Activated CD4-positive, alpha-beta T cell treated with anti-CD3 and anti-CD28 coated beads, Interleukin-2, amount 50 U/mL, for 1 hour (primary cell): ENCODE data around the gene PGBD5.

Experiments used
- DNase-seq: peaks from one replicate; pipeline ENCODE4 v3.0.0-alpha.2; 2020

PGBD5 gene

DNA sequence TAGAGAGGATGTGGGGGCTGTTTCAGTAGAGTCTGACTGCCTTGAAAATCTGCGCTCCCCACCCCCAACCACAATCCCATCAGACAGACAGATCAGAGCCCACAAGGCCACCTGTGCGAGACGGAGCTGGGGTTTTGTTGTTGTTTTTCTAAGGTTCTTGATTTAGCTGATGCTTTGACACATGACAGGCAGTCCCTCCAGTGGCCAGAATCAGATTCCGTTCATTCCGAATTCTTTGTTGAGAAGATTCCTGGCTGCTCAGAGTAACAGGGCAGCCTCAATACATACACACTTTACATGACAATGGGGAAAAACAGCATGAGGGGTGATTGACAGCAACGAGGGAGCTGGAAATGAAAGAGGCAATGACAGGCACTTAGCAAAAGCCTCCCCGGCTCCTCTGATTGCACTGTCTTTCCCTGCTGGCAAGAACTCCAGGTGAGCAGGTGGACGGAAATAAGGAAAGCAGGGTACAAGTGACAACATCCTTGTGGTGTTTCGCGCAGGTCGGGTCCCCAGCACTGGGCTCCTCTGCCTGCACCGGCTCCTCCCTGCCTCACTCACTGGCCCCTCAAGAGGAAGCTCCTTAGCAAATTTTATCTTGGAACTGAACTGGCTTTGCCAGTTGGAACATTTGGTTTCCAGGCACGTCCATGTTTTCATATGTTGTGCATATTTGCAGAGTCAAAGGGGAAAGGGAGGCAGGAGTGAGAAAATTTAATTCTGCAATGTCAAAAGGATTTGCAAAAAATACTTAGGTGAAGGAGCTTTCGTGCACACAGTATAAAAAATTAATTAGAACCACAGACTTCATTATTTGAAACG is 148.7 kb downstream of the PGBD5 start:
- no peak for DNase-seq

GRCh38 chr1:230276401-230276800 is 149.7 kb downstream of the PGBD5 start:
- no peak for DNase-seq

DNA sequence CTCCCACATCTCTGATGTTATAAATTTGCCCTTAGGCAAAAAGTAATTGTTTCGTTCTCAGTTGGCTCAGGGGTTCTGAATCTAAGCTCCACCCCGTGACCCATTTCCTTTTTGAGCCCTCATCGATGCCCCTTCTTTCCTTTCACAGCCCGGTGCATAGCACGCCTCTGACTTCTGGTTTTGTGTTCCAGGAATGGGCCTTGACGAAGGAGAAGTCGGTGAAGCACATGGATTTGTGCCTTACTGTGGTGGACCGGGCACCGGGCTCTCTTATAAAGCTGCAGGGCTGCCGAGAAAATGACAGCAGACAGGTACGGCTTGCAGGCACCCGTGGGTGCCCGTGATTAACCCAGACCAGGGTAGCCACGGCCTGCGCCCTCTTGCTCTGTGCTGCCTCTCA is 151.9 kb downstream of the PGBD5 start:
- DNase-seq = no peak

DNA sequence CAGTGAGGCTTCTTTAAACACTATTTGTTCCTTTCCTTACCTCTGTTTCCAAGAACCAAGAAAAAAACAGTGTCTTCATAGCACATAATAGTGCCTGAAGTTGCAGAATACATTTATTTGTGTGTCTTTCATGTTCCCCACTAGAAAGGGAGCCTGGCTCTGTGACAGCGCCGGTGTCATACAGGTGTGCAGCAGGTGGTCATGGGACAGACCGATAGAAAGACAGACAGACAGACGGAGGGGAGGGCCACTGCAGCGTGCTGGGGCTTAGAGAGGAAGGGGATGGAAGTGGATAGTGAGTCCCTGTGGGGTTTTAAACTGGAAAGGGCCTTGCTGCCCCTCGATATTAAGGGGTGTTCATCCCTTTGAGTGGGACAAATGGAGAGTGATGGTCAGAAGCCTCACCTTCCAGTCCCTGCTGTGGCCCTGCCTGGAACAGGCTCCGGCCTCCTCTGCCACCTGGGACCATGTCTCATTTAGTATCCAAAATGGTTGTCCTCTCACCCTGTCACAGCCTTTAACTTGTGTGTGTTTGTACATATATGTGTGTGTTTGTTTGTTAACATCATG is 152.9 kb downstream of the PGBD5 start:
- no peak for DNase-seq

- no peak for DNase-seq
Observed at GRCh38 chr1:230272557-230272956, 153.6 kb downstream of the PGBD5 start.

DNA sequence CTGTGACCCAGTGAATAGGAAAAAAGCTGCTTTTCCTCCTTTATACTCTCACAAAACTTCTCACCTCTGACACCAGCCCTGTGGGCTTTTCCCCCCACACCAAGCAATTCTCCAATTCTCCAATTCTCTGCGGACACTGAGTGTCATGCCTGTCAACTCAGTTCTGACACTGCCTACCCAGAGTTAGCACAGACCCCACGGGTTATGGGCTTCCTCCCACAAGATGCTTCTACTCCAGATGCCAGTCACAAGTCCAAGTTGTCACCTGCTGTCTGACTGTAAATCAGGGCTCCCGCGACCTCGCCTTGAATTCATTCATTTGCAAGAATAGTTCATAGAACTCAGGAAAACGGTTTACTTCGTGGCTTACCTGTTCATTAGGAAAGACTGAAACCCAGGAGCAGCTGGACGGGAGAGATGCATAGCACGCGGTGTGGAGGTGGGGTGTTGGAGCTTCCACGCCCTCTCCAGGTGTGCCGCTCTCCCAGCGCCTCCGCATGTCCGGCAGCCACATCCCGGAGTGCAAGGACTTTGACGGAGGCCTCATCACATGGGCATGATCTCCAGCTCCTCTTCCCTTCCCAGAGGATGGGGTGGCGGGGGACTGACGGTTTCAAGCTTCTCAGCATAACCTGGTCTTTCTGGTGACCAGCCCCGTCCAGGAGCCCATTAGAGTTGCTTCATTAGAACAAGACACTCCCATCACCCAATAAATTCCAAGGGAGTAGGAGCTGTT is 154.7 kb downstream of the PGBD5 start:
- DNase-seq = no peak

DNA sequence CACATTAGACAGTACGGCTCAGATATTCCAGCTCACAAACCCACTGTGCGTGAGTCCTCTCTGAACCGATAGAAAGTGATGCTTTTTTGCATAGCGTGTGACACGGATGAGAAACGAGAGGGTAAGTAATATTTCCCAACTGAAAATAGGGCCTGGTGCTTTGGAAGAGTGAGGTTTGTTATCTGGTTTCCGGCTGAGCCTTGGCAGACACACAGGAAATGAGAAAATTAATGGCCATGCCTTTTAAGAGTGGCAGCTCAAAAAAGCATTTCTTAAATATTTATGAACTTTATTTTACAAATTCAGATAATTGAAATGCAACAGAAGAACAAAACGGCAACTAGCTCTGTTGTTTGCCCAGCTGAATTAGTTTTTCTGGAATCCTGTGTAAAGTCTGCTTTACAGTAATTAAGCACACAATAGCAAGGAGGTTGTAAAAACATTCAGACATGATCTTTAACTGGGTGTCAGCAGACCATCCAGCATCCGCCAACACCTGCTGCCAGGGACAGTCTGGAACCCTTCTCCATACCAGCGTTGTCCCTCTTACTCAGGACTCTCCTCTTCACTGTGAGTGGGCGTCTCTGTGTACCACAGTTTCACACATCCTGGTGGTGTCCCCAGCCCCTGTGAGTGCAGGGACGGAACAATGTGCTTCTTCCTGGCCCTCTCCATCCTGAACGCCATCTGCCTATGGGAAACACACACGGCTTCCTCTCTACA is 155.4 kb downstream of the PGBD5 start:
- no peak for DNase-seq

DNA sequence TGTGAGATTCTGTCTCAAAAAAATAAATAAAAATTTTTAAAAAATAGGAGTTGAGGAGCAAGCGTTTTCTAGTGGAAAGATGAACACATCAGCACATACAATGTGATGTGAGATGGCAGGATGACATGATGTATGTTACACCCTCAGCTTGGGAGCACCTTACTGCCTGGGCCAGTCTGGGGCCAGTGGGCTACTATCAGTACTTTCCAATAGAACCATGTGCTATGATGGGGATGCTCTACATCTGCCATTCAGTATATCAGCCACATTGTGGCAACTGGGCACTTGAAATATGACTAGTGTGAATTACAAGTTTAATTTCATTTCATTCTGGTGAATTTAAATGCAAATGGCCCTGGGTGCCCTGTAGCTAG is 156.0 kb downstream of the PGBD5 start:
- no peak for DNase-seq

DNA sequence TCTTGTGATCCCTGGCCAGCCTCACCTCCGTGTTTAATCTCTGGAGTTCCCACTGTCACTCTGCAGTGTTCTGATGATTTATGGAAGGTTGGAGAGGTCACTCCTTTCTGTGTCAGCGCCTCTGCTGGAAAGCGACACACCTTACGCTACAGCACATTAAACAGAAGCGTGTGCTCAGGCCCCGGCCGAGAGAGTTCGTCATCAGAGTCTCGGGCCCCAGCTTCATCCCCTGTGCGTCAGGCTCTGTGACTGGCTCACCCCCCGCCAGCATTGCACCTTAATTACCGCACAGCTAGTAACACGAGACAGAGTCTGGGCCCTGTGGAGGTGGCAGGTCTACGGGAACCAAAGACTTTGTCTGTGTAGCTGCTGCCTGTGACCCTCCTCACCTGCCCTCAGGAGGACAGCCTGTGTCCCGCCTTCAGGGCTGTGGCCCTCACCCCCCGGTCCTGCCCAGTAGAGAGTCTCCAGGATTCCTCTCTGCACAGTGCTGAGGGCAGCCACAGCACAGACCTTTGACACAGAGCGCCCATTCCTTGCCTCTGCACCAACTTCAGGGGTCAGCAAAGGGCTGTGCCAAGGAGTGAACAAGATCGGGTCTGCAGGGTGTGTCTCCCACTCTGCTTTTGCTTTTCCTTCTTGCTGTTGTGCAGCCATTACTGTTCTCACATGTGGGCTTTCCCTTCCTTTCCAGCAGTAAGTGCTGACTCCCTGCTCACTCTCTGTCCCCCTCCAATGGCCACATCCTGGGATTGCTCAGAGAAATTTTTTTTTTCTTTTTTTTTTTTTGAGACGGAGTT is 157.6 kb downstream of the PGBD5 start:
- DNase-seq = no peak

DNA sequence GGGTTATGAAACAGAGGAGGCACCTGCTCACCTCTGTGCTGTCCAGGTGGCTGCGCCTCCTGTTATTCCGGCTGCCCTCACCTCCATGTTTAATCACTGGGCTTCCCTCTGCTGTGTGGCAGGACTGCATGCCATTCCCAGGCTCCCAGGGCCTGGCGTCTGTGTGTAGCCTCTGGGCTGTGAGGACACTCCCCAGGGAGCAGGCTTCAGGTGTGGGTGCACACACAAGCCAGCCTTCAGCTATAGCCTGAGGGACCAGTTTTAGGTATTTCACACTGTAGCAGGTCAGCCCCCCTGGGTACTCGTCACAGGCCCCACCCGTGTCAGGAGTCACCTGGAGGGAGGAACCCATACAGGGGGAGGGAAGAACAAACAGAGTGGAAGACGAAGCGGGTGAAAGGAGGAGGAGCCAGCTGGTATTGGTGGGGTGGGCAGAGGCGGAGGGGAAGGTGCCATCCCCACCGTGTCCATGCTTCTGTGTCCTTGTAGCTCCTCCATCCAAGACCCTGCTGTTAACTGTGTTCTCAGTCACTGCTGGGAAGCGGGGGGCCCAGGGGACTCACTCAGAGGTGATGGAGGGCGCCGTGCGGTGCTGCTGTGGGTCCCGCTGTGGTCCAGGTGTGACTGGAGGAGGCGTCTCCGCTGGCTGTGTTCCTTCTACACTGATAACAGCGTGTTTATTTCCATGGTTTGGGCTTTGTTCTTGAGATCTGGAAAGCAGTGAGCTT is 158.6 kb downstream of the PGBD5 start:
- DNase-seq = no peak

GRCh38 chr1:230266456-230266855 is 159.7 kb downstream of the PGBD5 start:
- DNase-seq = no peak

DNA sequence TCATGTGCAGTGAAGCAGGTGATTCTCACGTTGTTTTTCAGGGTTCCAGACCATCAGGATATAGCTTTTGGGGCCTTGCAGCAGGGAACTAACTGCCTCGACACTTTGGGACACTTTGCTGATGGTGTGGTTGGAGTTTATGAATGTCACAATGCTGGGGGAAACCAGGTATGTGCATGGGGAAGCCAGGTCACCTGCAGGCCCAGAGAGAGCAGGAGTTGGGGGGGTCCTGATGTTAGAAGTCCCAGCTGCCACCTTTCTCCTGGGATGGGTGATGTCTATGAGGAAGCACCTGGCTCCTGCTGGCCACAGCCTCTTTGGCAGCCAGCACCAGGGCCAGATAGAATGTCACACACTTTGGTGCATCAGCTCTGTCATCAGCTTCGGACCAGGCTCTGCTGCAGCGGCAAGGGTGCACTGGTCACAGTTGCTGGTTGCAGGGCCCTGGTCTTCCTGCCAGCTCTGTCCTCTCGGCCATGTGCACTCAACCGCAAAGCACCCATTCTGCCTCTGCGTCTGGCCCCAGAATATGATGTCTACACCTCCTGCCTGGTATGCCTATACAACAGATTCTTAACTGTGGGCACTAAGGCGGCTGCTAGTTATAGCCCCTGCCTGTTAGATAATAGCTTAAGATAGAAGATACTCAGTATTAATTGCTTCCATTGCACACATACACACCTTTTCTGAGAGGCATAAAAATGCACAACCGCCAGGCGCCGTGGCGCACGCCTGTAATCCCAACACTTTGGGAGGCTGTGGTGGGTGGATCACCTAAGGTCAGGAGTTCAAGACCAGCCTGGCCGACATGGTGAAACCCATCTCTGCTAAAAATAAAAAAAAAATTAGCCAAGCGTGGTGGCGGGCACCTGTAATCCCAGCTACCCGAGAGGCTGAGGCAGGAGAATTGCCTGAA is 160.7 kb downstream of the PGBD5 start:
- no peak for DNase-seq
